WERI-Rb-1 (cell line): ENCODE results near the gene STAC.

Source experiments
- DNase-seq: peaks from one replicate; pipeline ENCODE4 v3.0.0-alpha.2; 2020
- H3K27ac ChIP-seq: fragments of 250-450 bp; sonication (Bioruptor Pico); 2 replicates; pipeline ENCODE4 v1.5.1; 2020; ENCODE audit warnings: mild to moderate bottlenecking, moderate library complexity
- H3K27me3 ChIP-seq: fragments of 250-450 bp; sonication (Bioruptor Pico); 2 replicates; pipeline ENCODE4 v1.5.1; 2021; ENCODE audit warnings: mild to moderate bottlenecking, low read depth, moderate library complexity; ENCODE audit not compliant: insufficient read depth, severe bottlenecking
- H3K36me3 ChIP-seq: fragments of 250-450 bp; sonication (Bioruptor Pico); 2 replicates; pipeline ENCODE4 v1.5.1; 2020; ENCODE audit warnings: mild to moderate bottlenecking, moderate library complexity
- H3K4me3 ChIP-seq: 2 replicates; pipeline ENCODE4 v1.5.1; 2011; ENCODE audit warnings: low read depth, mild to moderate bottlenecking, control low read depth, low read length
- H3K9me3 ChIP-seq: fragments of 250-450 bp; sonication (Bioruptor Pico); 2 replicates; pipeline ENCODE4 v1.5.1; 2021; ENCODE audit warnings: mild to moderate bottlenecking, moderate library complexity; ENCODE audit not compliant: severe bottlenecking
- TF ChIP-seq, protein P1 (sequence below): IDR thresholded peaks from 2 replicates; pipeline ENCODE4 v1.5.1; 2011; ENCODE audit warnings: low read depth, mild to moderate bottlenecking, control low read depth, inconsistent platforms, low read length

The STAC gene, protein sequence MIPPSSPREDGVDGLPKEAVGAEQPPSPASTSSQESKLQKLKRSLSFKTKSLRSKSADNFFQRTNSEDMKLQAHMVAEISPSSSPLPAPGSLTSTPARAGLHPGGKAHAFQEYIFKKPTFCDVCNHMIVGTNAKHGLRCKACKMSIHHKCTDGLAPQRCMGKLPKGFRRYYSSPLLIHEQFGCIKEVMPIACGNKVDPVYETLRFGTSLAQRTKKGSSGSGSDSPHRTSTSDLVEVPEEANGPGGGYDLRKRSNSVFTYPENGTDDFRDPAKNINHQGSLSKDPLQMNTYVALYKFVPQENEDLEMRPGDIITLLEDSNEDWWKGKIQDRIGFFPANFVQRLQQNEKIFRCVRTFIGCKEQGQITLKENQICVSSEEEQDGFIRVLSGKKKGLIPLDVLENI

GRCh38 chr3:36380221-36381031 lies at the start of gene STAC:
STAC (plus strand) TSS chr3:36380504; CDS start chr3:36380644, 140 bp downstream.
- no peak within 1 kb of the TSS for H3K4me3 ChIP-seq
- TF ChIP-seq, protein P1, sequence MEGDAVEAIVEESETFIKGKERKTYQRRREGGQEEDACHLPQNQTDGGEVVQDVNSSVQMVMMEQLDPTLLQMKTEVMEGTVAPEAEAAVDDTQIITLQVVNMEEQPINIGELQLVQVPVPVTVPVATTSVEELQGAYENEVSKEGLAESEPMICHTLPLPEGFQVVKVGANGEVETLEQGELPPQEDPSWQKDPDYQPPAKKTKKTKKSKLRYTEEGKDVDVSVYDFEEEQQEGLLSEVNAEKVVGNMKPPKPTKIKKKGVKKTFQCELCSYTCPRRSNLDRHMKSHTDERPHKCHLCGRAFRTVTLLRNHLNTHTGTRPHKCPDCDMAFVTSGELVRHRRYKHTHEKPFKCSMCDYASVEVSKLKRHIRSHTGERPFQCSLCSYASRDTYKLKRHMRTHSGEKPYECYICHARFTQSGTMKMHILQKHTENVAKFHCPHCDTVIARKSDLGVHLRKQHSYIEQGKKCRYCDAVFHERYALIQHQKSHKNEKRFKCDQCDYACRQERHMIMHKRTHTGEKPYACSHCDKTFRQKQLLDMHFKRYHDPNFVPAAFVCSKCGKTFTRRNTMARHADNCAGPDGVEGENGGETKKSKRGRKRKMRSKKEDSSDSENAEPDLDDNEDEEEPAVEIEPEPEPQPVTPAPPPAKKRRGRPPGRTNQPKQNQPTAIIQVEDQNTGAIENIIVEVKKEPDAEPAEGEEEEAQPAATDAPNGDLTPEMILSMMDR = no peak

DNA sequence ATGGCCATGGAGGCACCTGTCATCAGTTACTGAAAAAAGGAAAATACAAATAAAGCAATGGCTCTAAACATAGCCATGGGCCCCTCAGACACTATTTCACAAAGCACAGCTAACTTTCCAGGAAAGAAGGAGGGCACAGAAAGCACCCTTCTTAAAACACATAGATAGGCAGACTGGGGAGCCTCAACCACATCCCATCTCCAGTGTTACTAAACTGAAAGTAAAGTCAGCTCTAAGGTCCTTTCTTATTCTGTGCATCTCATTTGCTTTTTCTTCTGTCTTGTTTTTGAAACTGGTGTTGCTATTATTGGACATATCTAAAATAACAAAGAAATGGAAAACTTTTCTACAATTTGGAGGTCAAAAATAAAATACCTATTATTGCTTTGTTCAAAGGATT lies 48.2 kb upstream of the STAC start:
- TF ChIP-seq, protein P1 = no peak
- no peak for DNase-seq

More at GRCh38 chr3:36380221-36381031, at the start of gene STAC:
- no peaks in the 10 kb centered on the region for H3K9me3 ChIP-seq
- H3K27ac ChIP-seq = no peak within 1 kb of the TSS
- H3K27me3 ChIP-seq = no peaks in the 10 kb centered on the region
- DNase-seq = no peak
- no peaks in the 10 kb centered on the region for H3K36me3 ChIP-seq

GRCh38 chr3:36362216-36362615 lies 18.1 kb upstream of the STAC start:
- Histone ChIP-seq H3K27me3 (no peaks in the 10 kb centered on the region), H3K9me3 (no peaks in the 10 kb centered on the region), H3K27ac (no peak overlapping the region), H3K4me3 (no peak overlapping the region), H3K36me3 (no peaks in the 10 kb centered on the region)
- TF ChIP-seq, protein P1 = no peak
- no peak for DNase-seq

More for the DNA sequence above, 48.2 kb upstream of the STAC start:
- H3K36me3 ChIP-seq = no peaks in the 10 kb centered on the region
- H3K27me3 ChIP-seq = no peaks in the 10 kb centered on the region
- no peaks in the 10 kb centered on the region for H3K9me3 ChIP-seq
- no peak overlapping the region for H3K27ac ChIP-seq
- H3K4me3 ChIP-seq = no peak overlapping the region

DNA sequence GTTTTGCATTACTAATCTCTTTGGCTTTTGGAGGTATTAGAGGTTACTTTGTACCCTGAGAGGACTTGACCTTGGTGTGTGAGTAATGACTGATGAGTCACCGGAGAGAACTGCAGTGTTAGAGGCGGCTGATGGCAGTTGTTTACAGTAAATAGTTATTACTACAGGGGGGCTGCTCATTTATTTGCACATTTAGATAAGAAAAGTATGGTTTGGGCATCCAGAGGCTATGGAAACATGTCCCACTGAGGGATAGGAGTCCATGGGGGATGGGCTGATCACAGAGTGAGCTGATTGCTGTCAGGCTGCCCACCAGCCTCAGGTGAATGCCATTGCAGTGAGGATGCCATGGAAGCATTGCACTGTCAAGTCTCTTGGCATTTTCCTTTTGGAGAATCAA lies 17.3 kb upstream of the STAC start:
- Histone ChIP-seq H3K27ac (no peak overlapping the region), H3K4me3 (no peak overlapping the region), H3K36me3 (no peaks in the 10 kb centered on the region), H3K27me3 (no peaks in the 10 kb centered on the region), H3K9me3 (no peaks in the 10 kb centered on the region)
- TF ChIP-seq, protein P1 = no peak
- no peak for DNase-seq

- H3K9me3 ChIP-seq = no peaks in the 10 kb centered on the region
- no peak for DNase-seq
- TF ChIP-seq, protein P1 = no peak
- no peaks in the 10 kb centered on the region for H3K27me3 ChIP-seq
- no peak overlapping the region for H3K4me3 ChIP-seq
- H3K36me3 ChIP-seq = no peaks in the 10 kb centered on the region
- H3K27ac ChIP-seq = no peak overlapping the region
Measured at GRCh38 chr3:36364260-36364659, 16.0 kb upstream of the STAC start.
